GM19099 (cell line): Measurements from ENCODE around the gene IFIT3.
A peak's percentile ranks its signal among the peaks of the same experiment; 100 is the strongest.

Source experiments
- POLR2A ChIP-seq: IDR thresholded peaks from 3 replicates; pipeline ENCODE4 v1.6.1; 2011; ENCODE audit warnings: low read depth; ENCODE audit not compliant: insufficient read length; ENCODE audit errors: extremely low read depth

Gene IFIT3

DNA sequence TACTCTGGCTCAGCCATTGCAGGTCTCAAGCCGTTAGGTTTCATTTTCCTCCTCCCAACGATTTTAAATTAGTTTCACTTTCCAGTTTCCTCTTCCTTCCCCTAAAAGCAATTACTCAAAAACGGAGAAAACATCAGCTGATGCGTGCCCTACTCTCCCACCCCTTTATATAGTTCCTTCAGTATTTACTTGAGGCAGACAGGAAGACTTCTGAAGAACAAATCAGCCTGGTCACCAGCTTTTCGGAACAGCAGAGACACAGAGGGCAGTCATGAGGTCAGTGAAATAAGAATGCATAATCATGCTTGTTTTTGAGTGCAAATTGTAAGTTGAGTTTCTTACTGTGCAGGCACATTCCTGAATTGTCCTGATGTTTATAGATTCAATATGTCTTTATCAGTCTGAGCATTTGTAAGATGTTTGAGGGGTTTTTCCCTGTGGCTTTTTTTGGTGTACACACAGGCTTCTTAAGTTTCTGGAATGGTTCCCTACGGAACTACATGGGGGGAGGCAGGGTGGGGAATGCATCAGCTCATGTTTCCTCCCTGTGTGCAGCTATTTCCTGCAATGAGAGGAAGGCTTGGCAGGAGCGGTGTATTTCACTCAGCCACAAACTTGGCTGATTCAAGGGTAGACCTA lies at the start of gene IFIT3:
TSS of gene IFIT3 (plus strand) at position 195 of the 639 bp plus-strand sequence. CDS start at position 272, 77 bp downstream.
- TF ChIP-seq POLR2A = peak; percentile 80

DNA sequence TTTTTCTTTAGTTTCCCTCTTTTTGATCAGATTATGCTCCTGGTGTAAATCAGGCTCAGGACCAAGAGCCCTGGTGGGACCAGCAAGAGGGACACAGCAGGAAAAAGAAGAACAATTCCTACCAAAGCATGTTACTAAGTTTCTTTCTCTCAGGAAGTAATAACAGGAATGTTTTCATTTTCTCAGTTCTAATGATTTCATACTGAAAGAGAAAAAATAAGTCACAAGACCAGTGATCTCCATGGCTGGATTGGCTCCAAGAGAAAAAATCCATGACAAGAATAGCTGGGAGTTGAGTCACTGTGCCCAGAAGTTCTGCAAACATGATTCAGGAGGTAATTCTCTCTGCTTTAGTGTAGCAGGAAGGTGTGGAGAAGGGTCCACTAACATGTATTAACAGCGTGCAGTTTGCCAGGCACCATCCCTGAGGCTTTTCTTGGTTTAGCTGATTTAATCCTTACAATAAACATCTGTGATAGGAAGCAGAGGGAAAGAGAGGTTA lies 49.7 kb upstream of the IFIT3 start:
- no peak for TF ChIP-seq POLR2A

DNA sequence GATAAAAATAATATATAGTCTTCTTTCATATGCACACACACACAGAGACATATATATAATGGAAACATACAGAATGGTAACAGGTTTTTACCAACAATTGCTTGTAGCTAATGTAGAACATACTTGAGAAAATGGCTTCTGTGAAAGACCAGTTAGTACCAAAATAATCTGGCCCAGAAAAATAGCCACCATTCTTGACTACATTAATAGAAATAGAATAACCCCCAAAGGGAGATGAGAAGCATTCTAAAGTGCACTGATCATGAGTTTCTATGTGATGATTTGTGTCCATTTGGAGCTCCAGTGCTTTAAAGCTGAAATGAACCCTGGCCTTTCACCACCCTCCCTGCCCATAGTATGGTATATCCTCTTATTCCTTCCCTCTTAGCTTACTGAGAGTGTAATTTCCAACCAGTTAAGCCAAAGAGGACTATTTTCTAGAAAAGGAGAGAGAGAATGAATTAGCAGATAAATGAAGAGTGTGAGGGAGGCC lies 48.9 kb upstream of the IFIT3 start:
- TF ChIP-seq POLR2A = no peak

- TF ChIP-seq POLR2A = no peak
Measured at GRCh38 chr10:89279421-89279869, 48.4 kb upstream of the IFIT3 start.

DNA sequence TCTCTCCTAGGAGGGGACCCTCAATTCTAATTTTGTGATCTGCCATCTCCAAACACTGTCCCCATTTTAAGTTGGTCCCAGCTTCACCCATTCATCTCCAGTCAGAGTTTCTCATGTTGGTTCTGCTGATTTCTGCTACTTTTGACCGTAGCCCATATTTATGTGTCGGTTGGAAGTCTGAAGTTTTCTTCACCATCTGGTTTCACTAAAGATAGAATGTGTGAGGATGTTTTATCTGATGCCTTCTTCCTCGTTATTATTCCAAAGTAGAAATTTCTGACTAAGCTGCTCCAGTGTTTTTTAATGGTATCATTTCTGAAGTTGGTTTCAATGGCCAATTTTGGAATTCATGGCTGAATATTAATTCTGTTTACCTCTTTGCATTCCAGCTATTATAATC lies 47.3 kb upstream of the IFIT3 start:
- no peak for TF ChIP-seq POLR2A

DNA sequence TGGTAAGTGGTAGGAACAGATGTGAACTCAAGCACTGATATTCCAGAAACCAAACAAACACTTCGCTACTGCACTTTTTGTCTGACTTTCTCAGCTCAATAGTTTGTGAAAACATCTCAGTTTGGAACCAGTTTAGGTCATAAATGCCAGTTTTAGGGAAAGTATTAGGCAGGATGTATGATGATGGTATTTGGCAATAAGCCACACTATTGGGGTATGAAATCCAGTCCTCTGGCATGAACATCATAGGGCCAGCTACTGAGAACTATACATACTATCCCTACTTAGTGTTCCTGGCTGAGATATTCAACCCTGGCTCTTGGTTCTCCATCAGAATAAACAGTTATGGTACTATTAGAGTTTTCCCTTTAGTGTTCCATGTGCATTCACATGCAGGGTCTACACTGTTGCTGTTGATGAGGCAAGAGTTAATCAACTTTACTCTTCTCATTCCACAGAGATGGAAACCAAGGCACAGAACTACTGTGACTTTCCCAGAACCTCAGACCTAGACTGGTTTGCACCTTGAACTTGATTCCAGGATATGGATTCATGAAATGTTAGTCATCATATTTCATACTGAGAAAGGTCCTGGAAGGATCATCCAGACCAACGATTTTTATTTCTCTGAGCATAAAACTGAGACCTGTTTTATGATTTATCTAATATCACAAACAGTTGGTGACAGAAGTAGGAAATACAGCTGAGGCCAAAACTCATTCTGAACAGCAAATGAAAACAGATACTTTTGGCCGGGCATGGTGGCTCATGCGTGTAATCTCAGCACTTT lies 46.0 kb upstream of the IFIT3 start:
- no peak for TF ChIP-seq POLR2A

DNA sequence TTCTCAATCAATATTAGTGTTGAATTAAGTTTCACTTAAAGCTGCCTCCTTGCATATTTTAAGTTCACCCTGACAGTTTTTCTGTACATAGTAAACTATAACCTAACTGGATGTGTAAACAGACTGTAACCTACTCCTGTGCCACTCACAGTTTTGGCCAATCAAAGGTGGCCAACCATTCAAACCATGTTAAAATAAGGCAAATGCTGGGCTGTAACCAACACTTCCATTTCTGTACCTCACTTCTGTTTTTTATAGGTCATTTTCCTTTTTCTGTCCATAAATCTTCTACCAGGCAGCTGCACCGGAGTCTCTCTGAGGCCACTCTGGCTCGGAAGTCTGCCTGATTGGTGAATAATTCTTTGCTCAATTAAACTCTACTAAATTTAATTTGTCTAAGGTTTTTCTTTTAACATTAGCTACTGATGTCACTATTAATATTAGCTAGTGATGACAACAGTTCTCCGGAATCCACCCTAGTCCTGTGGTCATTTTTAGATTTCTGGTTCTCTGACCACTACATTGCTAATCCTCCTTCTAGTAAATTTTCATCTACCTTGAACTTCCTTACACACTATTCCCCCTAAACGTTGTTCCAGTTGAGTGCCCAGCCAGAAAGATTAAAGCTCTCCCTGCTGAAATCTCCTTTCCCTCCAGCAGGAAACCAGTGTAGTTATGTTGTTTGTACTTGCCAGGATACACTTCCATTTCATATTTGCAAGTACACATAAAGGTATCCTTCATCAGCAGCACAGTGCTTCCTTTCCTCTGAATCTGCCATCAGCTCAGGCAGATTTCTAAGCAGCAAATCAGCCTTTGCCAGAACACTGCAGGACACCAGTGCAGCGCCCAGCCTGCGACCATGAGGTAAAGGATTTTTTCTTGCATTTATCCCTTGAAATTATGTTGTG lies 44.5 kb upstream of the IFIT3 start:
- no peak for TF ChIP-seq POLR2A

- no peak for TF ChIP-seq POLR2A
Measured at GRCh38 chr10:89283936-89284475, 43.8 kb upstream of the IFIT3 start.

DNA sequence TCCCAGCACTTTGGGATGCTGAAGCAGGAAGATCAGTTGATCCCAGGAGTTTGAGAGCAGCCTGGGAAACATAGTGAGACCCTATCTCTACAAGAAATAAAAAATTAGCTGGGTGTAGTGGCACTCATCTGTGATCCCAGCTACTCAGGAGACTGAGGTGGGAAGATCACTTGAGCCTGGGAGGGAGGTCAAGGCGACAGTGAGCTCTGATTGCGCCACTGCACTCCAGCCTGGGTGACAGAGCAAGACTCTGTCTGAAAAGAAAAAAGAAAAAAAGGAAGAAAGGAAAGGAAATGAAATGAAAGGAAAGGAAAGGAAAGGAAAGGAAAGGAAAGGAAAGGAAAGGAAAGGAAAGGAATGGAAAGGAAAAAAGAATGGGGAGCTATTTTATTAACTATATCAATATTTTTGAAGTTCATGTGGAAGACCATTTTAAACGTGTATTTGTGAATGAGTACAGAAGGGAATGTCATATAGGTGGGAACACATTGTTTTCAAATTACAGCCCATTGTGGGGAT lies 33.0 kb upstream of the IFIT3 start:
- no peak for TF ChIP-seq POLR2A

DNA sequence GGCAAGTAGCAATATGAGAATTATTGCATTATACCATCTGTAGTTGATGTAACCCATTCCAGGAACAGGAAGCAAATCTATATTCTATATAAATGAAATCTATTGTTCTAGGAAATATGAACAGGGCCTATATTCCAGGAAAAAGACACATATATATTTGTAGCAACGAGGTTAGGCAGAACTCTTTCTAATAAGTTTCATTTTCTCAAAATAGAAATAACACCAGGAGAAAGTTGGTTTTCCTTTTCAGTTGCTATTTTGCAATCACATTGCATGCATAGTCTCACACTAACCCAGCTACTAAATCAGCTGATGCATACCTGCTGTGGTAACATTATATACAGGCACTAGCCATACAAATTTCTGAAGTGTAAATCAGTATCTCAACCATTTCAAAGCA lies 32.2 kb upstream of the IFIT3 start:
- TF ChIP-seq POLR2A = no peak

GRCh38 chr10:89296220-89296648 lies 31.6 kb upstream of the IFIT3 start:
- TF ChIP-seq POLR2A = no peak

GRCh38 chr10:89297356-89297755 lies 30.4 kb upstream of the IFIT3 start:
- TF ChIP-seq POLR2A = no peak

GRCh38 chr10:89297791-89298190 lies 30.0 kb upstream of the IFIT3 start:
- no peak for TF ChIP-seq POLR2A

DNA sequence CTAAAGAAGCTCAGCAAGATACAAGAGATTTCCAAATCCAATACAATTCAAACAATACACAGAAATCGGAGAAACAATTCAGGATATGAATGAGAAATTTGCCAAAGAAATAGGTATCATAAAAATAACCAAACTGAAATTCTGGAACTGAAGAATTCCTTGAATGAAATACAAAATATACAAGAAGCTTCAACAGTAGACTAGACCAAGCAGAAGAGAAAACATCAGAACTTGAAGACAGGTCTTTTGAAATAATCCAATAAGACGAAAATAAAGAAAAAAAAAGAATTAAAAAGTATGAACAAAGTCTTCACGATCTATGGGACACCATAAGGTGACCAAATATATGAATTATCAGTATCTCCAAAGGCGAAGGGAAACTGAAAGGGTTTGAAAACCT lies 28.8 kb upstream of the IFIT3 start:
- no peak for TF ChIP-seq POLR2A
